Activated naive CD4-positive, alpha-beta T cell treated with anti-CD3 and anti-CD28 coated beads, Interleukin-2, amount 50 U/mL, for 24 hours (primary cell): ENCODE data around the gene IL36G.
"Not testable (repeated sequence)": the region's sequence is repeated elsewhere in the genome, so short reads cannot be mapped to it uniquely, and the experiment has no call there.

Experiments used
- H3K27ac Mint-ChIP-seq: one replicate; pipeline ENCODE4 v1.8.0; 2021; ENCODE audit warnings: mild to moderate bottlenecking, mixed read lengths
- H3K27me3 Mint-ChIP-seq: one replicate; pipeline ENCODE4 v1.8.0; 2021; ENCODE audit warnings: mixed read lengths
- H3K36me3 Mint-ChIP-seq: one replicate; pipeline ENCODE4 v1.8.0; 2021; ENCODE audit warnings: mixed read lengths
- H3K4me1 Mint-ChIP-seq: one replicate; pipeline ENCODE4 v1.8.0; 2021; ENCODE audit warnings: mixed read lengths
- H3K4me3 Mint-ChIP-seq: one replicate; pipeline ENCODE4 v1.8.0; 2021; ENCODE audit warnings: mild to moderate bottlenecking, mixed read lengths
- H3K9me3 Mint-ChIP-seq: one replicate; pipeline ENCODE4 v1.8.0; 2021; ENCODE audit warnings: mixed read lengths

The IL36G gene

DNA sequence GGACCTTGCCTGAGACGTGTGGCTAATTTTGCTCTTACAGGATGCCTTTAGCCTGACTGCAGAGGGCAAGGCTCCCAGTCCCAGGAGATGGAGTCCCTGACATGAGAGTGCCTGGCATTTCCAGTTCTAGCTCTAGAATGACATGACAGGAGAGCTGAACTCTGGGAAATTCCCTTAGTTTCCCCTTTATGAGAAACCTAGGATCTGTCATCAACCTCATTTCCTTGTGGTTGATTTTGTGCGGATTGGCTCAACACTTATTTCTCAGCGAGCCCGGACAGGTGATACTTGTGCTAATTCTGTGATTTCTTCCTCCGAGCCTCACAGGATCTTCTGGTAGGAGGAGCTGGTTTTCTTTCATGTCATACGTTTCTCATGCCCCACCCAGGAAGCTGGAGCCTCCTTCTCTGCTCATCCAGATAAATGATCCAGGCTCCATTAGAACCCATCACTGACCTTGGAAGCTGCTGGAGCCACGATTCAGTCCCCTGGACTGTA, at the start of gene IL36G:
Gene IL36G (plus strand): TSS at position 448 of the 498 bp plus-strand sequence. CDS start 633 bp downstream, outside the sequence.
- Mint-ChIP-seq H3K4me1 (peaks cover 25% of the 10 kb centered on the region), H3K4me3 (no peak within 1 kb of the TSS), H3K27me3 (no peaks in the 10 kb centered on the region), H3K9me3 (no peaks in the 10 kb centered on the region), H3K27ac (no peak within 1 kb of the TSS), H3K36me3 (no peaks in the 10 kb centered on the region)

DNA sequence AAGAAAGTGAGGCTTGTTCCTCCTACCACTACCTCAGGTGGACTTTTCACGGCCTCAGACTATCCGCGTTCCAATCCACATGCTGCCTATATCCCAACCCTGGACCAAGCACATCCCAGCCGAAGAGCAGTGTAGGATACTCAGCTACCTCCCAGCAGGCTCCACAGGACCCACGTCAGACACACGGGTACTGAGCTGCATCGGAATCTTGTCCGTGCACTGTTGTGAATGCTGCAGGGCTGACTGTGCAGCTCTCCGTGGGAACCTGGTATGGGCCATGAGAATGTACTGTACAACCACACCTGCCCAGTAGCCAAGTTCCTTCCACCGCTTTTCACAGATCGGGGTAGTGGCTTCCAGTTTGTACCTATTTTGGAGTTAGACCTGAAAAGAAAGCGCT, 44.5 kb upstream of the IL36G start:
- H3K27me3 Mint-ChIP-seq = no peaks in the 10 kb centered on the region
- no peaks in the 10 kb centered on the region for H3K4me1 Mint-ChIP-seq
- H3K9me3 Mint-ChIP-seq = no peaks in the 10 kb centered on the region
- H3K4me3 Mint-ChIP-seq = no peak overlapping the region
- H3K27ac Mint-ChIP-seq = no peak overlapping the region
- H3K36me3 Mint-ChIP-seq = no peaks in the 10 kb centered on the region

DNA sequence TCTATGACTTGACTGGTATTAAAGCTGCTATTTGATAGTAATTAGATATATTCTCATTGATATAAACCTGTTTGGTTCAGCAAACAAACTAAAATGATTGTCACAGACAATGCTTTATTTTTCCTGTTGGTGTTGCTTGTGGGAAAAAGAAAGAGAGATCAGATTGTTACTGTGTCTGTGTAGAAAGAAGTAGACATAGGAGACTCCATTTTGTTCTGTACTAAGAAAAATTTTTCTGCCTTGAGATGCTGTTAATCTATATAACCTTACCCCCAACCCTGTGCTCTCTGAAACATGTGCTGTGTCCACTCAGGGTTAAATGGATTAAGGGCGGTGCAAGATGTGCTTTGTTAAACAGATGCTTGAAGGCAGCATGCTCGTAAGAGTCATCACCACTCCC, 43.7 kb upstream of the IL36G start:
- not testable (repeated sequence) for H3K4me1 Mint-ChIP-seq, H3K27me3 Mint-ChIP-seq, H3K27ac Mint-ChIP-seq, H3K36me3 Mint-ChIP-seq, H3K4me3 Mint-ChIP-seq, H3K9me3 Mint-ChIP-seq

DNA sequence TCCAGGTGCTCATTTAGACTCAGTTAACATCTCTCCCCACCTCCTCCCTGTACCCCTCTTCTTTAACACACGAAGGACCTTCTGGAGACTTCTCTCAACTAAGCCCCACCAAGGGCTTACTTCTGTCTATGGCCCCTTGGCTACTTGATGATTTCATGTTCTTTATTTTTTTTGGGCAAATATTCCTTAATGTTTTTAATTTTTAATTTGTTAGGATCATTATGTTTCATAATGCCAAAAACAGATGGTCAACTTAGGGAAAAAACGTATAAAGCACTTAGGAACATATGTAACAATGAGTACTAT, 40.9 kb upstream of the IL36G start:
- Mint-ChIP-seq H3K4me3 (no peak overlapping the region), H3K27me3 (no peaks in the 10 kb centered on the region), H3K9me3 (no peaks in the 10 kb centered on the region), H3K27ac (no peak overlapping the region), H3K4me1 (no peaks in the 10 kb centered on the region), H3K36me3 (no peaks in the 10 kb centered on the region)

DNA sequence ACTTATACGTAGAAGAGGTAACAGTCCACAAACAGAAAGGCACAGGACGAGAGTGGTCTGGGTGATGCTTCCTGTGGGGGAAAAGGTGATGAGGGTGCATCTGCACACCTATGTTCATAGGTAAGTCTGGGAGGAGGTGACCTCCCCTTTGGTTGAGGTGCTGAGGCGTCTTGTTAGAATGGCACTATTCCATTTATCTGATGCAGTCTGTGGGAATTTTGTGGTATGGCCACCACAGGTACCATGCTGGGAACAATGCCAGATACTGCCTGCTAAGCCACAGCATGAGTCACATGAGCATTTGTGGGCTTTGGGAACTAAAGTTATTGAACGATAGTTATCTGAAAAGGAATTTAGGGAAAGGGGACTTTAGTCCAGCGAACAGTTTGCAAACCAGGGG, 38.9 kb upstream of the IL36G start:
- H3K27ac Mint-ChIP-seq = no peak overlapping the region
- no peak overlapping the region for H3K4me3 Mint-ChIP-seq
- no peaks in the 10 kb centered on the region for H3K27me3 Mint-ChIP-seq
- H3K36me3 Mint-ChIP-seq = no peaks in the 10 kb centered on the region
- no peaks in the 10 kb centered on the region for H3K9me3 Mint-ChIP-seq
- H3K4me1 Mint-ChIP-seq = no peaks in the 10 kb centered on the region

DNA sequence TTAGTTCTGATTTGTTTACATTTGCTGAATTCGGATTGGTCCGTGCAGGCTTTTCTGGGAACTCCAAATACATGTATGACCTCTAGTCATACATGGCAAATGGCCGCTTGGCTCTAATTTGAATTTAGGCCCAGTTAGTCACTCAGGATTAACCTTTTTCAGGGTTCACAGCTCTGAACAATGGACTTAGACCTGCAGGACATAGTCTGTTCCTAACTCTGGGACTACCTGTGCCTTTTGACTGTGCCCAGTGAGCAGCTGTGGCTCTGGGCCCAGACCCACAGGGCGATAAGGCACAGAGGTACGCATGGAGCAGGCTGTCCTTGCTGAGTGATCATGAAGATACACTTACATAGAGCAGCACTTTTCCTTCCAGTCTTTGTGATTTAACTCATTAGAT, 38.4 kb upstream of the IL36G start:
- Mint-ChIP-seq H3K27me3 (no peaks in the 10 kb centered on the region), H3K36me3 (no peaks in the 10 kb centered on the region), H3K9me3 (no peaks in the 10 kb centered on the region), H3K4me1 (no peaks in the 10 kb centered on the region), H3K4me3 (no peak overlapping the region), H3K27ac (no peak overlapping the region)

DNA sequence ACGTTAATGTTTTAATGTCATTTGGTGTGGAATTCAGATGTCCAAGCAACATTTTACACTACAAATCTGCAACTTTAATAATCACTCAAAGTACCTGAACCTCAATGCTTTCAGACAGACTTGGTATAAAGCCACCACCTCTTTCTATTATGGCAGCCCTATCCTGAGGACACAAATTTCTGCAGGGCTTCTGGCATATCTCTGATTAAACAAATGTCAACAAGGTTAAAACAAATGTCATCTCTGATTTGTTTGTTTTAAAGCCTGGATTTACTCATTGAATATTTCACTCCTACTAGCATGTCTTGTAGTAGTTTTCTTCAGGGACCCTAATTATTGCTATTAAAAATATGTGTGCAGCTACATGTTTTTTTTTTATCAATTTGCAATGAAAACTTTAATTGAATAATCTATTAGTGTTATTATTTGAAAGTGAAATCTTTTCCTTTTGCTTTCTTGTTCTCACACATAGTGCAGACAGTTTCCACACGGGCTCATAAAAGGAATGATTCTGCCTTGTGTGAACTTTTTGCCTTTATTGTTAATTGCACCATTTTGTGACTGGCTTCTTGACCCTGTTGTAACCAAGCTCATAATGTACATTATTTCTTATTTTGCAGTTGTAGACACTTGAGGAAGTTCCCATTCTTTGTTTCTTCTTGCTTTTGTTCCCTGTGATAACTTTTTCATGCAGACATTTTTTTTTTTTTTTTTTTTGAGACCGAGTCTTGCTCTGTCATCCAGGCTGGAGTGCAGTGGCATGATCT, 36.8 kb upstream of the IL36G start:
- Mint-ChIP-seq H3K4me1 (no peaks in the 10 kb centered on the region), H3K27me3 (no peaks in the 10 kb centered on the region), H3K4me3 (no peak overlapping the region), H3K9me3 (no peaks in the 10 kb centered on the region), H3K27ac (no peak overlapping the region), H3K36me3 (no peaks in the 10 kb centered on the region)

DNA sequence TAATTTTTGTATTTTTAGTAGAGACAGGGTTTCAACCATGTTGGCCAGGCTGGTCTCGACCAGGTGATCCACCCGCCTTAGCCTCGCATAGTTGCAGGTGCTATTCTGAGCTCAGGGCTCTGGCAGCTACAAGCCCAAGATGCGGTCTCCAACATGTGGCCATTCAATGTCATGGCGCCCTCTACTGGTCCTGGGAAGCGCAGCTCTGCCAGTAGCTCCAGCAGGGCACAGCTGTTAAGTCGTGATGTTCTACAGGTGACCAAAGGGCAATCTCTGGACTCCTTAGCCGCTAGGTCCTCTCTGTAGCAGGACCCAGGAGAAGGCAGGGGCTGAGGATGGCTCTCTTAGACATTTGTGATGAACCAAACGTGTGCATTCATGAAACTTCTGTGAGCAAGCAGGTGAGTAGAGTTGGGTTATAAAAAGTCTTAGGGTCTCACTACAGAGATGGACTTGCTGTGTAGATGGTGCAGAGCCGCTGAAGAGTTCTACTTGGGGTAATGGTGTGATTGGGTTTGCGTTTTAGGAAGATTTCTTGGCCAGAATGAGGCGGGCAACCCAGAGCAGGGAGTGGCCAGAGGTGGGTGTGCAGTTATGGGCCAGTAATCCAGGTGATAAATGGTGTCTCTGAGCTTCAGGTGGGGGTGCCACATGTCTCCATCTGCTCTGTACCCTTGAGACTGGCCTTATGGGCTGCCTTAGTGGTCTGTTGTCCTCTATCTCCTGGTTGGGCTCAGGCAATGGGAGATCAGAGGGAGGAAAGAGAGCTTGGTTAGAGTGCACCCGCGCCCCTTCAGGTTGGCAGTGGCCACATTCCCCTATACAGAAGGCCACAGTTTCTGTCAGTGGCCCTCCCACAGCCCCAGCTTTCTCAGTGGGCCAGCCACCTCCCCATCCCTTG, 35.8 kb upstream of the IL36G start:
- H3K4me3 Mint-ChIP-seq = no peak overlapping the region
- H3K36me3 Mint-ChIP-seq = no peaks in the 10 kb centered on the region
- H3K4me1 Mint-ChIP-seq = no peaks in the 10 kb centered on the region
- no peak overlapping the region for H3K27ac Mint-ChIP-seq
- no peaks in the 10 kb centered on the region for H3K27me3 Mint-ChIP-seq
- H3K9me3 Mint-ChIP-seq = no peaks in the 10 kb centered on the region

DNA sequence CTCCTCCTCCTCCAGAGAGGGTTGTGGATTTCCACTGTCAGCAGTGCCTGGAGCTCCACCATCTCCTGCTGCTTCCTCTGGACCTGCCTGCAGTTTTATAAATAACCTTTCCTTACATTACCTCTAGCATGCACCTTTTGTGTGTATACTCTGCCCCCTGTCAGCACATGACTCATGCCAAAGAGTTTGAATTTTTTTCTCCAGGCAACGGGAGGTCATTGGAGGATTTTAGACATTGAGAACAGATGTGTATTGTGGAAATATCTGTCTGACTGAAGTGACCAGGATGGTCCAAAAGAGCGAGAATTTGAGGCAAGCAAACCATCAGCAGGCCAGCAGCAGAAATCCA, 35.2 kb upstream of the IL36G start:
- no peaks in the 10 kb centered on the region for H3K36me3 Mint-ChIP-seq
- no peak overlapping the region for H3K4me3 Mint-ChIP-seq
- H3K27ac Mint-ChIP-seq = no peak overlapping the region

DNA sequence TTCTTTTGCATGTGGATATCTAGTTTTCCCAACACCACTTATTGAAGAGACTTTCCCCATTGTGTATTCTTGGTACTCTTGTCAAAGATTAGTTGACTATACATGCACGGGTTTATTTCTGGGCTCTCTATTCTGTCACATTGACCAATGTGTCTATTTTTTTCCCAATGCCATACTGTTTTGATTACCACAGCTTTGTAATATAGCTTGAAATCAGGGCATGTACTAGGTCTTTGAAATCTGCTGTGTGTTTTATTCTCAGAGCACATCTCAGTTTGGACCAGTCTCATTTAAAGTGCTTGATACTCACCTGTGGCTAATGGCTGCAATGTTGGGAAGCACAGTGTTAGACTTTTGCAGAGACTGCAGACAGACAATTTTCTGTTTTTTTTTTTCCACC, 32.8 kb upstream of the IL36G start:
- Mint-ChIP-seq H3K4me3 (no peak overlapping the region), H3K27ac (no peak overlapping the region), H3K4me1 (no peaks in the 10 kb centered on the region), H3K27me3 (no peaks in the 10 kb centered on the region), H3K36me3 (no peaks in the 10 kb centered on the region), H3K9me3 (no peaks in the 10 kb centered on the region)

More for the DNA sequence above, 35.2 kb upstream of the IL36G start:
- Mint-ChIP-seq H3K27me3 (no peaks in the 10 kb centered on the region), H3K9me3 (no peaks in the 10 kb centered on the region), H3K4me1 (no peaks in the 10 kb centered on the region)

DNA sequence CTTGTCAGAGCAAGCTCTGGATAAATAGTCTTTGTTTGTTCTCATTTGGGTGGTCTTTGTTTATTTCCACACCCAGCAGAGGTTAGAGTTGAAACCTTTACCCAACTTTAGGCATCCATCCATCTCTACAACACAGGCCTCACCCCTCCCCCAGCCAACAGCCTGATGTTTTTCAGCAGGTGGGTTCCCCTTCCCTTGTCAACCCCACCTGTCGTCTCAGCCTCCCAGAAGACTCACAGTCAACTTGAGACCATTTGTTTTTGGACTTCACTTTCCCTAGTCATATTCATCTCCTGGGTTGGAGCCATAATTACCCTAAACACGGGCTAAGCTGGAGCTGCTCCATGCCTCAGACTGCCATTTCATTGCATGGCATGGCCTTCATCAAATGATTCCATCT, 31.7 kb upstream of the IL36G start:
- Mint-ChIP-seq H3K27ac (no peak overlapping the region), H3K36me3 (no peaks in the 10 kb centered on the region), H3K4me1 (no peaks in the 10 kb centered on the region), H3K9me3 (no peaks in the 10 kb centered on the region), H3K27me3 (no peaks in the 10 kb centered on the region), H3K4me3 (no peak overlapping the region)

DNA sequence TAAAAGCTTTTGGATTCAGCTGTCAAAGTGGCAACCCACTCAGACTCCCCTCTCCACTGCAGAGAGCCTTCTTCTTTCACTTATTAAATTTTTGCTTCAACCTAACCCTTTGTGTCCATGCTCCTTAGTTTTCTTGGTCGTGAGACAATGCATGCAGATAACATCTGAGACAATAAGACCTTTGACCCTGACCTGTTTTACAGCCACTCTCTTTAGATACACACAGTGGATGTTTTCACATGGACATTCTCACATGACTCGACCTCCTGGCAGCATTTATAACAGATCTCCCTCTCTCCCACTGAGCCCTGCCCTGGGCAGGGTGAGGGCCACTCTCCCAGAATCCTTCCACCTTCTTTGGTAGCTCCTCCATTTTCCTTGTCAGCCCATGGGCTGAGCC, 30.4 kb upstream of the IL36G start:
- Mint-ChIP-seq H3K9me3 (no peaks in the 10 kb centered on the region), H3K36me3 (no peaks in the 10 kb centered on the region), H3K4me3 (no peak overlapping the region), H3K27ac (no peak overlapping the region), H3K27me3 (no peaks in the 10 kb centered on the region), H3K4me1 (no peaks in the 10 kb centered on the region)

DNA sequence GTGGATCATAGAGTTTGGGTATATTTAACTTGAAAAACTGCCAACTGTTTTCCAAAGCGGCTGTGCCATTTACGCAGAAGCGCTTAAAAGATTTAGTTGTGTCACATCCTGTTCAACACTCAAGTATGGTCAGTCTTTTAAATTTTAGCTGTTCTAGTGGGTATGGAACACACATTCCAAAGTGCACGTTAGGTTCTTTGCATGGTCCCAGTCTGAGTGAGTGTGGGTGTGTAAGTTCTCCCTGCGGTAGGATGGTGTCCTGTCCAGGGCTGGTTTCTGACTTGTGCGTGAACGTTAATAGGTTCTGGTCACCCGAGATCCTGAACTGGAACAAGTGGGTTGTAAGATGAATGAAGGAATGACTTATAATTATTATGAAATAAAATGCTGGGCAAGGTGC, 28.4 kb upstream of the IL36G start:
- H3K27me3 Mint-ChIP-seq = no peaks in the 10 kb centered on the region

DNA sequence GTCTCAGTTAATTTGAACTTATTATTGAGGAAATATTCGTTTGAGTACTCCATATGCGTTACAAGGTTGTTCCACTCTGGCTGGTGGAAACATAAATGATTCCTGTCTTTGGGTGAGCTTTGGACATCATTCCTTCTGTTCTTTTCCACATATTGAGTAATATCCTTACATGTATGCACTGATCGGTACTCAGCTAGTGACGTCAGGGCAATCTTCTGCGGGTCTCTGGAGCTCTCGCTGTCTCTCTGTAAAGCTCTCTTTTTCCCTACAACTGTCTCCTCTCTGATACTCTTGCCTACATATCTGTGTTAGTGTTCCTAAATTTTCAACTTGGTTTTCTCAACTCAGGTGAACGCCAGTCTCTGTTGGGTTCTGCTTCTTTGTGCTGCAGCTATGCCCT, 23.4 kb upstream of the IL36G start:
- Mint-ChIP-seq H3K9me3 (no peaks in the 10 kb centered on the region), H3K27ac (no peak overlapping the region), H3K27me3 (no peaks in the 10 kb centered on the region), H3K4me3 (no peak overlapping the region), H3K4me1 (no peaks in the 10 kb centered on the region), H3K36me3 (no peaks in the 10 kb centered on the region)

More for the DNA sequence above, 28.4 kb upstream of the IL36G start:
- no peak overlapping the region for H3K4me3 Mint-ChIP-seq
- no peak overlapping the region for H3K27ac Mint-ChIP-seq
- H3K36me3 Mint-ChIP-seq = no peaks in the 10 kb centered on the region
- H3K4me1 Mint-ChIP-seq = no peaks in the 10 kb centered on the region
- H3K9me3 Mint-ChIP-seq = no peaks in the 10 kb centered on the region

DNA sequence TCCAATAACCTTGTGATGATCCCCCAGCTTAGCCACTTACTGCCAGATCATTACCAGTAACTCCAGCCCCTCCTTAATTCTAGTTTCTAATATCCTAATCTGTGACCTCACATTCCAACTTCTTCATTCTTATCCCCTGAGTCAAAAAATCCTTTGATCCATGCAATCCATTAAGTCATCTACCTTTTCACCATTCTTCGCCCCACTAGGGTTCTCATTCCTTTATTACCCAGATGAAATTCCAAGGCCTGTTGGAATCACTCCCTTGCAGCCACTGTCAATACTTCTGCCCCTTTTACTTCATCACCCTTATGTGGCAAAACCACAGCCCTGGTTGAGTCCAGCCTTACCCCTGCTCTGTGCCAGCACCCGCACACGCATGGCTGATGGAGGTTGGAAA, 20.3 kb upstream of the IL36G start:
- no peaks in the 10 kb centered on the region for H3K9me3 Mint-ChIP-seq
- no peak overlapping the region for H3K4me3 Mint-ChIP-seq
- H3K27ac Mint-ChIP-seq = no peak overlapping the region
- H3K36me3 Mint-ChIP-seq = no peaks in the 10 kb centered on the region
- H3K27me3 Mint-ChIP-seq = no peaks in the 10 kb centered on the region
- H3K4me1 Mint-ChIP-seq = no peaks in the 10 kb centered on the region

DNA sequence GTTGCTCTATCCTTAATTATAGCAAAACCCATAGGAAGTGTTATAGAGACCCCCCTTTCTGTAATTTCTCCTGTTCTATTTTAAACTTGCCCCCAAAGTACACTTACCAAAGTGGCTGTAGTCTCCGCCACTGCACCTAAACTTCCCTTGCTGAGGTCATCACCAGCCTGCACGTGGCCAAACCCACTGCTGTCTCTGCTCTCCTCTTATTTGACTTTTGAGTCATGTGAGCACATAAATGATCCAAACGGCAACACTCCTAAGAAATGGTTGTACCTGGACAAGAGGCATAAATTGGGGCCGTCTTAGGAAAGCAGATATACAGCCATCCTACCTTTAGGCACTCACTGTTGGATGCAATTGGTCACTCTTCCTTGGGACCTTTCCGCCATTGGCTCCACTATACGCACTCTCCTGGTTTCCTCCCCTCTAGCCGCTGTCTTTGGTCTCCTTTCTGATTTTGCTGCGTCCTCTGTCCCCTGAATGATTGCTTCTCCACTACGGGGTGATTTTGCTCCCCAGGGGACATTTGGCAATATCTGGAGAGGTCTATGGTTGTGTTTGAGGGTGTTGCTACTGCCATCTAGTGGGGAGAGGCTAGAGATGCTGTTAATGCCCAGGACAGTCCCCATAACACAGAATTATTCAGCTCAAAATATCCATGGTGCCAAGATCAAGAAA, 19.2 kb upstream of the IL36G start:
- H3K36me3 Mint-ChIP-seq = no peaks in the 10 kb centered on the region
- H3K4me1 Mint-ChIP-seq = no peaks in the 10 kb centered on the region
- no peaks in the 10 kb centered on the region for H3K27me3 Mint-ChIP-seq
- H3K9me3 Mint-ChIP-seq = no peaks in the 10 kb centered on the region
- no peak overlapping the region for H3K4me3 Mint-ChIP-seq
- H3K27ac Mint-ChIP-seq = no peak overlapping the region
